GM19351 (cell line): ENCODE data around the gene OSBPL10.

Experiments used
- ATAC-seq: cut with Tn5 transposase; IDR thresholded peaks from one replicate; pipeline ENCODE4 v1.9.1; 2021; ENCODE audit warnings: mild to moderate bottlenecking, moderate library complexity; ENCODE audit not compliant: unreplicated experiment

OSBPL10 gene

DNA sequence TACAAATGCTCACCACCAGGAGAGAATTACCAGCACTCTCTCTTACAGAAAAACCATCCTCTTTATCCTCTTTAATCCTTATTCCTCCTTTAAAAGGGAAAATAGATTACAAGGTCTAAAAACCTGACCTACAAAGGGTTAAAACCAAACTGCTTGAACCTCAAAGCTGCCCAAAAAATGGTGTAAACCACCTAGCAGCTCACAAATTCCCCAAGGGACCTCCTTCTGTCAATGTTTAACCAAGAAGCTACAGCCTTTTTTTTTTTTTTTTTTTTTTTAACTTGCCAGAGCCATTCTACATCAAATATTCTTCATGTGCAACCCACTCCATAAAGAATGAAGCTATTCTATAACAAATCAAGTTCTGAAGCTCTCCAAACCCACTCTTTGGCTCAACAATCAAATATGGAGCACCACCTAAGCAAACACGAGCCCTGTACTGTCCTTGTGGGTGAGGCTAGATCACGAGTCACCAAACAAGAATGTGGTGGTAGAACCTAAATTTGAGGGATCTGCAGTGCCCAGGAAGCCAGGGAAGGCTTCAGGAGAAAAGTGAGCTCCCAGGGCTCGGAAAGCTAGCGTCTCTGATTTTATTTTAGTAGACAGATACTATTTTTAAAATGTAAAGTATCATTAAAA, 20.1 kb downstream of the OSBPL10 start:
- no peak for ATAC-seq

DNA sequence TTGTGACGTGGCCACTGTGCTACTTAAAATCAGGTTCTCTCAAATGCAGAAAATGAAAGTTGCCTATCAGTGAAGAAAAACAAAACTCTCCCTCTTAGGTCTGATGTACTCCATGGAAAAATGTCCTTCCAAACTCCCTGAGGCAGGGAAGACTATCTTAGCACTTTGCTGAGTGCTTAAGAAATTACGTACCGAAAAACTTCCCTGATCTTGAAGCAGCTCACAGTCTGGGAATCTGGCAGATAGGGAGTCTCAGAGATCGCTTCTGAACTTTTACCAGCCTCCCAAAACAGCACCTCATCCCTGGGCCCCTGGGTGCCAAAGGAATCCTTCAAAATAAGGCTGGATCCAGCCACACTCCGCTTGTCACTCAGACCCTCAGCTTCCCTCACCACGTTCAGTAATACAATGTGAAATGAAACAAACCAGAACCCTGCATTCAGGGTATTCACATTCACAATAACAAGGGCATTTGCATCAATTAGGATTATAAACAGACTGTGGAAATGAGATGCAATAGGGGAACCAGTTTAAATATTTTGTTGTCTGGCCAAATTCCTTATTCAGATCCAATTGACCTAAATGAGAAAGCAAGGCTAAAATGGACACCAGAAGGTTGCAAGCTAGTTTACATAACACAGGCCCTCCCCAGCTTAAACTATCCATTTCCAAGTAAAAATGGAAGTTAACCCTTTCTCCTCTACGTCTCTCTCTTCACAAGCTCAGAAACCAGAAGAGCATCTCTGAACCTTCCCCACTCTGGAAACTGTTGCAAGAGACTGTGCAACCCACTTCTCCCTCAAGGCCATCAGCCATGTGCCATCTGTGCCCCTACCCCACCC, 20.9 kb downstream of the OSBPL10 start:
- no peak for ATAC-seq

DNA sequence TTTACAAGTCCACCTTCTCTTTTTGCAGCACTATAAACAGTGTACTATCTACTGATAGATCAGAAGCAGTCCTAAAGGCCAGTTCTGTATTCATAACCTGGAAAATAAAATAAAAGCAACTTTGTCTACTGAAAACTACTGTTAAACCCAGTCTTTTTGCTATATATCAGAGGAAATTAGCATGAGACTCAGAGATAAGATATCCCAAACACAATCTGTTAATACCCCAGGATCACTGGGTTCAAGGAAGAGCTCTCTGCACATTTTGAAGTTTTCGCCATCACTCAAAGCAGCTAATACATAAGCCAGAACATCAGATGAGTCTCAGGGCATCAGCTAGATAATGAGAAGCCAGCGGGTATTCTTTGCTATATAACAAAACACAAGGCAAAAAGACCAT, 21.8 kb downstream of the OSBPL10 start:
- ATAC-seq = no peak

DNA sequence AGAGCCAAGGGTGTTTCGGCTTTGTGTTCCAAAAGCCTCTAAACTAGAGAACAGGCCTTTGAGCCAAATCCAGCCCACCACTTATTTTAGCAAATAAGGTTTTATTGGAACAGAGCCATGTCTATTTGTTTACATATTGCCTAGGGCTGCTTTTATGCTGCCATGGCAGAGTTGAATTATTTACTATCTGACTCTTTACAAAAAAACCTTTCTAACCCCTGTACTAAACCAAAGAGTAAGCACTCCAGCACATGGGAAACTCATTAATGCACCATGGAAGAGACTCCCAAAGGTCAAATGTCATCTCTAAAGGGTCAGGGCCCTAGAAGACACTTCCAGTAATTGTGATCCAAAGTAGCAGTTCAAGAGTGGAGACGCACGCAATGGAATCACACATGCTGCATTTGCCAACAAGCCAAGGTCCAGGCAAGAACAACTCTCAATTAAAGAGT, 22.3 kb downstream of the OSBPL10 start:
- no peak for ATAC-seq

DNA sequence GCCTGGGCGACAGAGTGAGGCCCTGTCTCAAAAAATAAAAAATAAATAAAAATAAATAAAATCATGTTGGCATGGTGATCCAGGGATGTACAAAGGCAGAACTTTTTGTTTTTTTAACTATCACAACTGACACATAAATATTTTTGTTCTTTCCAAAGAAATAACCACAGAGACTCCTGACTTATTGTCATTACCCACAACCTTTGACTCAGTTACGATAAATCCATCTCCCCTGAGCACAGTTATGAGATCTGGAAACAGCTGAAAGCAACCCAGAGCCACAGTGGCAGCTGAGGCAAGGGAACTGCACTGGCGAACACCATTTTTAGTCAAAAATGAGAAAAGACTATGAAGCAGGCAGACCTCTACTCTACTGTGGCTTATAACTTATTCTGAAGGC, 24.0 kb downstream of the OSBPL10 start:
- no peak for ATAC-seq

DNA sequence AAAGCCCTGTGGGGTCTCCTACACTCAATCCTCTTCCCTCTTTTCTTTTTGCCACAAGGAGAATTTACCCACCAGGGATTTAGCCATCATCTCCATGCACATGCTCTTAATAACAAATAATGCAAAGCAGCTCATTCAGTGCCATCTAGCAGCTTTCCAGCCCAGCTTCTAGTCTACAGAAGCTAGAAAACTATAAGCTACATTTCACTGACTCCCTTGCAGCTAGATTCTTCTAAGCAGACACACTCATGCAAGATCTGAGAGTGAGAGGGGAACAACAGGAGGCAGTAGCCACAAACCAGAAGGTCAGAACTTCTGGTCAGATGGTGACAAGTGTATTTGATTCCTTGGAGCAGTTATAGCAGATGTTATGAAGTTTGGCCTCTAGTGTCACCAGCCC, 25.5 kb downstream of the OSBPL10 start:
- no peak for ATAC-seq

DNA sequence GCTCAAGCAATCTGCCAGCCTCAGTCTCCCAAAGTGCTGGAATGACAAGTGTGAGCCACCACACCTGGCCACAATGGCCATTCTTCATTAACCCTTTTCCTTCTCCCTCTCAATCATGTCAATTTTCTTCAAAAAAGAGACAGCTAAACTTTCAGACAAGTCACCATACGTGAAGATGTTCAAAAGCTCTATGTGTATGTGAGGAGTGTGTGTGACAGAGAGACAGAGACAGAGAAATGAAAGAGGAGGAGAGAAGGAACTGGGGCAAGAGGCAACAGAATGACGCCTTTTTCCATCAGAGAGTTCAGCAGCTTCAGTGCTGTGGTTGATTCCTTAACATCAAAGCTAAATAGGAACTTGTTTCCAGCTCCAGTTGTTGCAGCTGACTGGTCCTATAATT, 27.4 kb downstream of the OSBPL10 start:
- ATAC-seq = no peak

DNA sequence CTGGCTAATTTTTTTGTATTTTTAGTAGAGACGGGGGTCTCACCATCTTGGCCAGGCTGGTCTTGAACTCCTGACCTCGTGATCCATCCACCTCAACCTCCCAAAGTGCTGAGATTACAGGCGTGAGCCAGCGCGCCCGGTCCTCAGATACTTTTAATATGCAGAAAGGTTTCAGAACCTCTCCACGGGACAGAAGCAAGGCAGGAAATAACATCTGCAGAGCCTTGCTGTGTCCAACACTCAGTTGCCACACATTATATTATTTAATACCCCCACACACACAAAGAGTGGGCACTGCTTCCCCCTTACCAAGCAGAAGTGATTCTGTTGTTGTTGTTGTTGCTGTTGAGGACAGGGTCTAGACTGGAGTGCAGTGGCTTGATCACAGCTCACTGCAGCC, 28.0 kb downstream of the OSBPL10 start:
- no peak for ATAC-seq

DNA sequence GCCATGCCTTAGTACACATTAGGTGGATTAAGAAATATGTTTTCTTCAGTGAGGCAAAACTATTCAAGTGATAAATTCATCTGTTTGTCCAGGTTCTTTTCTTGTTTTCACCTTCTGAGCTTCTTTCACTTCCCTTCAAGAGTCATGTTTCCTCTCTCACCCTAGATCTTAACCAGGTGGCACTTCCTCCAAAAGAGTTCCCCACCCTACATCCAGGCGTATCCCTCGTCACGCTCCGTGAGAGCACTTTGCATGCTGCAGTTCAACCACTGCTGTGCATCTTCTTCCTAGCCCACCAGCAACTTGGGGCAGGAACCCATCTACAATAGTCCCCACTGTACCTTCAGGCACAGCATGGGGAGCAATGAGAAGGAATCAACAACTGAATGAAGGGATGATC, 28.9 kb downstream of the OSBPL10 start:
- peak; percentile 81 for ATAC-seq

DNA sequence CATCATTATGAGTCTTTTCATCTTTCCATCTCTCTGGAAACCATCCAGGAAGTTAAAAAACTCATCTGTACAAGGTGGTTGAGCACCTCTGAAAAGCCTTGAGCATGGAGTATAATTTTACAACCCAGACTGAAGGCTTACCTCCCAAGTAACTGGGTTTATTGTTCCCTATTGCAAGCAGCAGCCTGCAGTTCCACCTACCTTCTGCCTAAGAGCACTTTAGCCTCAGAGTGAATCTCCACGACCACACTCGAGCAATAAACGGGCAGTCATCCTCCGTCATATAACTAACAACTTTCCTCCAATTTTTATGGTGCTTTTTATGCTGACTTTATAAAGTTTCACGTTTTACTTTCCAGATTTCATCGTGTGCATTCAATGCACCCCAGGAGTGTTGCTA, 32.8 kb downstream of the OSBPL10 start:
- ATAC-seq = no peak

DNA sequence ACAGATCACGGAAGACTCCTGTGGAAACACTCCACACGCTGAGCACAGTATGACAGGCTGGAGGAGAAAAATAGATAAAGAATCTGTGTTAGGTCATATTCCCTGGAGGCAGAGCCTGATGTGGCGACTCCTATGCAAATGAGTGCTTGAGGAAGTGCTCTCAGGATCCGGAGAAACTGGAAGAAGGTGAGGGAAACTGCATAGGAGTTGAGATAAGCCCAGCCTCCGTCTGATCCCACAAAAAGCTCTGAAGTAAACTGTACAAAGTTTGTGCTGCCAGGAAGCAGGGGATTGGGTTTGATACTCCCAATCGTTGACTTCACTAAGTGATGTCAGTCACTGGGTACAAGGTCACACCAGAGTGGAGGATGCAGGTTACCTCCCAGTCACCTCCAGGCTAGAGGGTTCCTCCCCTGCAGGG, 33.4 kb downstream of the OSBPL10 start:
- ATAC-seq = no peak

DNA sequence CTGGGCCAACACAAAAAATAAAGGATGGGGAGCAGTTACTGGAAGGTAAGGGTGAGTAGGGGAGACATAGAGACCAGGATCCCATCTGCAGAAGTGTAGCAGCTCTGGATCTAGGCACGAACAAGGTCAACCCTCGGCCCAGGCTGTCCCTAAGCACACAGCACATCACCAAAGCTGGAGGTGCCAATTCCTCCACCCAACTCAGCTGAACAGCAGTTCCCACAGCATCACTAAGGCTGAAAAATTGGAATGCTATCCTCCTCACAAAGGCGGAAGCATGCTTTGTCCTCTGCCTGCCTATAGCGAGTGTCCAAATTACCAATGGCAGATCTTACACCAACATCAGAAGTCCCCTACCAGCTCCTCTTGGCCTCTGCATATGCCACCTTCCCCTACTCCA, 33.9 kb downstream of the OSBPL10 start:
- no peak for ATAC-seq

DNA sequence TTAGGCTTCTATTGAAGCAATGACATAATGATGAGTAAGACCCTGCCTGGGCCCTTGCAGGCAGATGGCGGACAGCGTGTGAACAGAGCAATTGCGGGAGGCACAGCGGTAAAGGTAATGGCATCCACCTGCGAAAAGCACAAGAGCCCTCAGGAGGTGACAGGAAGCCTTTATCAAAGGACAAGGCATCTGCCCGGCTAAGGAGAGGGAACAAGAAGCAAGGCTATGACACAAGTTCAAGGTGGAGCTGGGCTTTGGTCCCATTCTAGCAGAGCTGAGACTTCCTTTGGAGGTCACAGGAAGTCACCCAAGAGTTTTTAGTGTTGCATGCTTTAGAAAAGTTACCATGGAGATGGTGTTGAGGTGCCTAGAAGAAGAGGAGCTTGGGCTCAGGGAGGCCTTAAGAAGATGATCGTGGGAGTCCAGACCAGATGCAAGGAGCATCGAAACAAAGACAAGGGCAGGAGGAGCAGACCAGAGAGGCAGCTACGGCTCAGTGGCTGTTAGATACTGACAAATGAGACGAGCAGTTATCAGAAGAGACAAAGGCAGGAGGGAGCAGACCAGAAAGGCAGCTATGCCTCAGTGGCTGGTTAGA, 34.5 kb downstream of the OSBPL10 start:
- peak; percentile 36 for ATAC-seq

DNA sequence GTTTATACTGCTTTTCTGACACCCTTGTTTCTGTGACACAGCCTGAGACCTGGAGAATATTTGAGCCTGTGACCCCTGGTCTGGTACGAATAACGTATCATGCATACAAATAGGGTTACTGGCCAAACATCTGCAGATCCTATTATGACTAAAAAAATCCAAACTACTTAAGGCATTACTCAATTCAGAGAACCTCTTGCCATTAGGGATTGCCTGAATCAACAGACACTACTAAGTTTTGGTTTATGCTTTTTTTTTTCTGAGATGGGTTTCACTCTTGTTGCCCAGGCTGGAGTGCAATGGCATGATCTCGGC, 35.4 kb downstream of the OSBPL10 start:
- ATAC-seq = peak; percentile 32

DNA sequence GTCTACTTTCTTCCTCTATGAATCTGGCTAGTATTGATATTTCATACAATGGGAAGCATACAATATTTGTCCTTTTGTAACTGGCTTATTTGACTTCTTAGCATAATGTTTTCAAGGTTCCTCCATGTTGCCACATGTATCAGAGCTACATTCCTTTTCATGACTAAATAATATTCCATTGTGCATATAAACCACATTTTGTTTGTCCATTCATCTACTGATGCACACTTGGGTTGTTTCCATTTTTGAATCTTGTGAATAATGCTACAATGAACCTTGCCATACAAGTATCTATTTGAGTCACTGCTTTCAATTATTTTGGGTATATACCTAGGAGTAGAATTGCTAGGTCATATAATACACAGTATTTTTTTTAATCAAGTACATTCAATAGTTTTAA, 38.0 kb downstream of the OSBPL10 start:
- no peak for ATAC-seq

DNA sequence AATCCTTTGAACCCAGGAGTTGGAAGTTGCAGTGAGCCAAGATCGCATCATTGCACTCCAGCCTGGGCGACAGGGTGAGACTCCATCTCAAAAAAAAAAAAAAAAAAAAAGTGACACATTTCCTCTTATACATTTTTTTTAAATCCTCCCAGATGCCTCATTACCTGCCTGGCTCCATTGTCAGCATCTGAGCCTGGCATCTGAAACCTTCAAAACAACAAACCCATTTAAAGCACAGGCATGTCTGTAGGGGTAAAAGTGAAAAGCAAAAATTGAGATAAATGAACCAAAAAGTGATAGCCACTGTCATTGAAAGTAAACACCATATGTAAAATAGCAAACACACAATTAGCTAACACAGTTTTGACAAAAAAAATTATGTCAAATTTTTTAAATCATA, 38.6 kb downstream of the OSBPL10 start:
- no peak for ATAC-seq

DNA sequence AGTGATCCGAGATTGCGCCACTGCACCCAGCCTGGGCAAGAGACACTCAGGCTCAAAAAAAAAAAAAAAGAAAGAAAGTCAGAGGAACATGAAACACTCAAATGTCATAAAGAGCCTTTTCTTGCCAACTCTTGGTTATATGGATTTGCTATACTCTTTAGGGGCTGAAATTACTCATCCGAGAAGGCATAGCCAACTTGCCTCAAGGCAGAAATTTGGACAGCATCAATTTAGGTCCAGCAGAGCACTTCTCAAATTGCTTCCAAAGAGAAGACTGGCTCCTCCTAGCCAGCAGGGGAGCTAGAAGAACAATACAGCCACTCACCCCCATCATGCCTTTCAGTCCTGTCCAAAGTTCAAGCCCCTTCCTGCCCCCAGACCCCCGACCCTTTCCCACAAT, 43.8 kb downstream of the OSBPL10 start:
- ATAC-seq = no peak

DNA sequence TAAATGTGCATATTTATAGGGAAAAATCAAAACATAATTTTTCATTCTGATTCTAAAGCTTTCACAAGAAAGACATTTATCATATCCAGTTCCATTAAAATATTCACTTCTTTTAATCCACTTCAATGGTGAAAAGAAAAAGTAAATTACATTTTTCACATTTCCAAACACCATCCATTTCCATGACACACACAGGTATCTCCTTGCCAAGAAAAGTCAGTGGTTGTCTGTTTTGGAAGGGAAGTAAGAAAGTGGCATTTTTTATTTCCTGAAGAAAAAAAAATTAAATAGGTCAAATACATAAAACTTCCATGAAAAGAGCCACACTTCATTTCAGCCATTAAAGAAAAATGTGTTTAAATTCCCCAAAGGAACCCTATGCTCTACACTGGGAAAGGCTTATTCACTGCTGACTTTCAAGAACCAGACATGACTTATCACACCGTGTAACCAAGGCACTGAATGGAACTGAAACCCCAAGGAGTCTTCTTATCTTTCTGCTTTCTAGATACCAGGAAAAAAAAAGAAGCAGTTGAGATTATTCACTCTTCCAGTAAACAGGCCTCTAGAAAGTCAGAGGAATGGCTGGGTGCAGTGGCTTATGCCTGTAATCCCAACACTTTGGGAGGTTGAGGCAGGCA, 44.5 kb downstream of the OSBPL10 start:
- ATAC-seq = no peak

DNA sequence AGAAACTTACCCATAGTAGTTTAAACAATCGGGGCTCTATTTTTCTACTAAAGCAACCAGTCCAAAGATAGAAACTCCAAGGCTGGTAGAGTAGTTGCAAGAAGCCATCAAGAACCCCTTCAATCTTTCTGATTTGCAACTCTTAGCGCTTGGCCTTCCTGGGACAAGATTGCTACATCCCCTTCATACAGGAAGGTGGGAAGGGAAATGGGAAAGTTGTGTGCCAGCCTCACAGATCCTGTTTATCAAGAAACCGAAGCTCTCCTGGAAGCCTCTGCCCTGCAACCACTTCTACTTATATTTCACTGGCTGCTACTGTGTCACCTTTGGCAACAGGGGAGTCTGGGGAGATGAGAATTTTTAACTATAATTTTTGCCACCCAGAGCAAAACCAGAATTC, 46.2 kb downstream of the OSBPL10 start:
- ATAC-seq = no peak

DNA sequence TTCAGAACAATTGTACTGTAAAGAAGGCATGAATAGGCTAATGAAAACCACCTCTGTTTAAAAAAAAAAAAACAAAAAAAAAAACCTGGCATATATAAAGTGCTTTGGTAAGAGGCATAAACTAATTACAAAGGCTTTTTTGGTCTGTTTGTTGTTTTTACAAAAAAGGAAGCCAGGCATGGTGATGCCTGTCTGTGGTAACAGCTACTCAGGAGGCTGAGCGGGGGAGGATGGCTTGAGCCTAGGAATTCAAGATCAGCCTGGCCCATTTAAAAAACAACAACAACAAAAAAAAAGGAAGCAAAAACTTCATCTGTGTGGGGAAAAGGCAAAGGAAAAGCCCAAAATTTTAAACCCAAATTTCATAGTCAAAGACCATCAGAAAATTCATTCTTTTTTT, 47.0 kb downstream of the OSBPL10 start:
- no peak for ATAC-seq

DNA sequence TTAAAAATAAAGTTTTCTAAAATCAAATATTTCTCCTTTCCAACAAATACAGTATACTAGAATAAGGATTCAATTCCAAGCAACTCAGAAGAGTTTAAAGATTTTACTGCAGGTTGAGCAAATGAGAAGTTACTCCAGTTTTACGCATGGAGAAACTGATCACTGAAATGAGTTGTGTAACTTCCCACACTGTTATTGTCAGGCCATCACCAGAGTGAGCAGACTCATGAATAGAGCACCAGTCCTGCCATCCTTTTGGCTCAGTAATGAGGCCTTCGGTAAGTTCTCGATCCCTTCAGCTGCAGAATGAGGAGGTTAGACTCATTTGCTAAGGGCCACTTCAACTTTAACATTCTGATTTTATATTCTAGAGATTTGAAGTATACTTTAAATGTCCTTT, 48.1 kb downstream of the OSBPL10 start:
- no peak for ATAC-seq
